ENCODE data around the gene AP2A2.

- TF ChIP-seq GATA3 (IDR thresholded peaks at IDR 0.05; ENCODE audit: low read depth, low read length) (no peak), GATA2 (IDR thresholded peaks at IDR 0.05; ENCODE audit: low read depth, low read length) (no peak)
These were observed 99.9 kb downstream of the AP2A2 start for GRCh38 chr11:1025410-1026162.

Measured in SH-SY5Y (cell line).